HG03457 (cell line): Measurements from ENCODE around the gene MAPK11.

Source experiments
- ATAC-seq: cut with Tn5 transposase; IDR thresholded peaks from one replicate; pipeline ENCODE4 v1.9.1; 2021; ENCODE audit warnings: moderate number of reproducible peaks; ENCODE audit not compliant: unreplicated experiment

Gene MAPK11

GRCh38 chr22:50227579-50228215, 42.5 kb downstream of the MAPK11 start:
- ATAC-seq = no peak

DNA sequence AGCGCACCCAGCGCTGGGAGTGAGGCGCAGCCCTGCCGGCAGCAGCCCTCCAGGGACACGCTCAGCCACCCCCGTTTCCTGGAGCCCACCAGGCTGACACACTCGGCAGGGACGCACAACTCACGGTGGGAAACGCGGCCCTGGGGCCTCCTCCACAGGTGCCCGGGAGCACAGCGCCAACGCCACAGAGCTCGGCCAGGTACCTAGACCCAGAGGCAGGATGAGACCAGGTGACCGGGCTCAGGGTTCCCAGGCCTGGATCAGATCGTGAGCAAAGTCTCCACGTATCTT, 43.4 kb downstream of the MAPK11 start:
- ATAC-seq = no peak

- no peak for ATAC-seq
Measured at GRCh38 chr22:50226063-50226874, 43.9 kb downstream of the MAPK11 start.

DNA sequence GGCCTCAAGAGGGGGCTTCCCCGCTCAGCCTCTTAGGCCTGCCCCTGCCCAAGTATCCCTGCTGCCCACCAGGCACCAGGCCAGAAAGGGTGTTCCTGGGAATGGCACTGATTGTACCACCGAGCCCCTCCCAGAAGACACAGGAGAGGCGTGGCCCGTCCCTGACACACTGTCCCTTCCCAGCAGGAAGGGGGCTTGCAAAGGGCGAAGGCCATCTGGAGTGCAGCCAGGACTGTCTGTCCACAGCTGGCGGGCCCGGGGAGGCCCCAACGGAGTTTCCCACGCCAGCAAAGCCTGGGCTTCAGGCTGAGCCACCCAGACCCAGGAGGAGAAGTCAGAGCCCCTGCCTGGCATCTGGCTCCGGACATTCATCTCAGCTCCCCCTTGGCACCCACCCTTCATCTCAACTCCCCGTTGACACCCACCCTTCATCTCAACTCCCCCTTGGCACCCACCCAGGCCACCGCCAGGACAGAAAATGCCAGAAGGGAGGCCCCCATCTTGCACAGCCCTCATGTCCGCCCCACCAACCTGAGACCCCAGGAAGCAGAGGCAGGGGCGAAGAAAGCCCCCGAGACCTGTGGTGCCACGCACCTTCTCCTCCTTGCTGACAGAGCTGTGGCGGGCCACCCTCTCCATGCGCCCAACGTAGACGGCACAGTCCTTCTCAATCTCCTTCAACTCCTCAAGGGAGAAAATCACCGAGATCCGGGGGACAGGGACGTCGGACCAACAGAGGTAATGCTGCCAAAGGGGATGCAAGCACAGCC, 44.8 kb downstream of the MAPK11 start:
- ATAC-seq = no peak

- no peak for ATAC-seq
Measured at GRCh38 chr22:50224071-50224470, 46.1 kb downstream of the MAPK11 start.

GRCh38 chr22:50222508-50222907, 47.7 kb downstream of the MAPK11 start:
- ATAC-seq = no peak

GRCh38 chr22:50221410-50222300, 48.5 kb downstream of the MAPK11 start:
- ATAC-seq = no peak

DNA sequence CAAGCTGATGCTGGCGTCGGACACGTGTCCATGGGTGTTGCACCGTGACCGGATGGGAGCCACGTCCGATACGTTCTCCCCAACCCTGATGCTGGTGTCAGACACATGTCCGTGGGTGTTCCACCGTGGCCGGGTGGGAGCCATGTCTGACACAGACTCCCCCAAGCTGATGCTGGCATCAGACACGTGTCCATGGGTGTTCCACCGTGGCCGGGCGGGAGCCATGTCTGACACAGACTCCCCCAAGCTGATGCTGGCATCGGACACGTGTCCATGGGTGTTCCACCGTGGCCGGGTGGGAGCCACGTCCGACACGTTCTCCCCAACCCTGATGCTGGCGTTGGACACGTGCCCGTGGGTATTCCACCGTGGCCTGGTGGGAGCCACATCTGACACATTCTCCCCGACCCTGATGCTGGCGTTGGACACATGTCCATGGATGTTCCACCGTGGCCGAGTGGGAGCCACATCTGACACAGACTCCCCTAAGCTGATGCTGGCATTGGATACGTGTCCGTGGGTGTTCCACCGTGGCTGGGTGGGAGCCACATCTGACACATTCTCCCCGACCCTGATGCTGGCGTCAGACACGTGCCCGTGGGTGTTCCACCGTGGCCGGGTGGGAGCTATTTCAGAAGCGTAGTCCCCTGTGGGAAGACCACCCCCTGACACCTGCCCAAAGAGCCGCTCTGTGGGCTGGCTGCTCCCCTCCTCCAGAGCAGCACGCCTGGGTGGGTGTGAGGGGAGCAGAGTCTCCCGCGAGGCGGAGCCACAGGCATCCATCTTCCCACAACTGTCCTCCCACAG, 49.4 kb downstream of the MAPK11 start:
- no peak for ATAC-seq

DNA sequence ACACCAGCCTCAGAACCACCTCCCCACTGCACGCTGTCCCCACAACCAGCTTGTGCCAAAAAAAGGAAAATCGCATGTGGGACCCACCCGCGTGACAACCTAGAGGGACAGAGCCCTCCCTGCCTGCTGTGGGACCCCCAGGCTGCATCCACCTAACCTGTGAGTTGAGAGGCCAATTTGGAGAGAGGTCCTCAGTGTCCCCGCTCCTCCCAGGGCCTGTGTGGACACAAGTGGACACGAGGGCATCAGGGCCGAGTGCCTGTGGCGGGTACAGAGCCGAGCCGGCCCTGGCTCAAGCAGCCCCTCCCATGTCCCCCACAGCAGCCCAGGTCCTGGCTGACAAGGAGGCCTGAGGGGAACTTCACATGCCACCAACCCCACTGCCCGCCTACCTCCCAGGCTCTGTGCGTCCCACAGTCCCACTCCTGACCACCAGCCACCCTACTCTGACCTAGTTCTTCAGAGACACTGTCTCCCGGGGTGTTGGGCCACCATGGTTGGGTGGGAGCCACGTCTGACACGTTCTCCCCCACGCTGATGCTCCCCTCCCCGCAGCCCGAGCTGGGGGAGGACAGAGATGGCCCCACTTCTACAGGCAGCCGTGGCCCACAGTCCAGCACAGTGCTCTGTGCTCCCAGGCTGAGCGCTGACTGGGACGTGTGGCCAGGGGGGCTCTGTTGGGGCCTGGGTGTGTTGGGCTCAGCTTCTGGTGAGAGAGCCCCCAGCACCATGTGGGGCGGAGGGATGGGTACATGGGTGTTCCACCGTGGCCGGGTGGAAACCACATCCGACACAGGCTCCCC, 50.2 kb downstream of the MAPK11 start:
- no peak for ATAC-seq

DNA sequence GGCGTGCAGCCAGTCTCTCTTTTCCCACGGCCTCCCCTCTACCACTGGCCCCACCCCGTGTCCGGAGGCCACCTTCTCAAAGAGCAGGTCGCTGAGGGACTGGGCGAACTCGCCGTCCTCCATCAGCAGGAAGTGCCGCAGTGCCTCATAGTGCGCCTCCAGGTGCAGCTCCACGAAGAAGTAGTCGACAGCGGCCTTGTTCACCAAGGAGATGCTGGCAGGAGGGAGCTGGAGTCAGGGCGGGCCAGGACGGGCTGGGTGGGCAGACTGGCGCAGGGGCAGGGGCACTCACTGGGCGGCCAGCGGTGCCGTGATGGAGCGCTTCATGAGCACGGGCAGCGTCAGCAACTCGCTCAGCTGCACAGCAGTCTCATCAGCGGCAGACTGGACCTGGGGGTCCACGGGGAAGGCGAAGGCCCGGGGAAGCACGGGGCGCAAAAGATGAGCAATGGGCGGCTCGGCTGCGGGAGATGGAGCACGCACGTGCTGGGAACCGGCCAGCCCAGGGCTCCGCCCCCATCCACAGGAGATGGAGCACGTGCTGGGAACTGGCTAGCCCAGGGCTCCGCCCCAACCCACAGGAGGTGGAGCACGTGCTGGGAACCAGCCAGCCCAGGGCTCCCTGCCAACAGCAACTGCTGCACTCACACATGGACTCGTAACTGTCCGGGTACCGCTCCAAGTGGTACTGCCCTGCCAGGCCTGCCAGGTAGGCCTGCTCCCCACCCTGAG, 51.0 kb downstream of the MAPK11 start:
- ATAC-seq = no peak

- ATAC-seq = no peak
Measured at GRCh38 chr22:50218153-50218995, 51.8 kb downstream of the MAPK11 start.

DNA sequence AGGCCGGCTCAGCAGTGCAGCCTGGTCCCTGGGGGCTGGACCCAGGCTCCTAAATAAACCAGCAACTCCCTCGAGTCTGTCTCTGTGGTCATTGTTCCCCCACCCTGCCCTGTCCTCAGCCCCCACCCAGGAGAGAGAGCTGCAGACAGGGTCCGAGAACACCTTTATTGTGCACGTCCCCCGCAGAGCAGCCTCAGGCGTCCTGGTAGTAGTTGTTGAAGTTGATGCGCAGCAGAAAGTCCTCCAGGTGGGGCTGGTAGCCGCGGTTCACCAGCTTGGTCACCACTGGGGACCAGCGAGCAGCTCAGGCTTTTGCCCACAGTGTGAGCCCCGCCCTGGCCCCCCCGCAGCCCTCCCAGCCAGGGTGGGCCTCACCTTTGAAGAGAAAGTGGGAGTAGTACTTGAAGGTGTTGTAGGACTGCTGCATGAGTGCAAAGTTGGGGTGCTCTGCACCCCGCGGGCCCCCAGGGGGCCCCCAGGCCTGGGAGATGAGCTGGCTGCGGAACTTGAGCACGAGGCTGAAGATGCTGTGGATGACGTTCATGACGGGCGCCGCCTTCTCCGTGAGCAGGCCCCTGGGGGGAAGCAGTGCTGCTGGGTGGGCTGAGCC, 52.5 kb downstream of the MAPK11 start:
- ATAC-seq = no peak

DNA sequence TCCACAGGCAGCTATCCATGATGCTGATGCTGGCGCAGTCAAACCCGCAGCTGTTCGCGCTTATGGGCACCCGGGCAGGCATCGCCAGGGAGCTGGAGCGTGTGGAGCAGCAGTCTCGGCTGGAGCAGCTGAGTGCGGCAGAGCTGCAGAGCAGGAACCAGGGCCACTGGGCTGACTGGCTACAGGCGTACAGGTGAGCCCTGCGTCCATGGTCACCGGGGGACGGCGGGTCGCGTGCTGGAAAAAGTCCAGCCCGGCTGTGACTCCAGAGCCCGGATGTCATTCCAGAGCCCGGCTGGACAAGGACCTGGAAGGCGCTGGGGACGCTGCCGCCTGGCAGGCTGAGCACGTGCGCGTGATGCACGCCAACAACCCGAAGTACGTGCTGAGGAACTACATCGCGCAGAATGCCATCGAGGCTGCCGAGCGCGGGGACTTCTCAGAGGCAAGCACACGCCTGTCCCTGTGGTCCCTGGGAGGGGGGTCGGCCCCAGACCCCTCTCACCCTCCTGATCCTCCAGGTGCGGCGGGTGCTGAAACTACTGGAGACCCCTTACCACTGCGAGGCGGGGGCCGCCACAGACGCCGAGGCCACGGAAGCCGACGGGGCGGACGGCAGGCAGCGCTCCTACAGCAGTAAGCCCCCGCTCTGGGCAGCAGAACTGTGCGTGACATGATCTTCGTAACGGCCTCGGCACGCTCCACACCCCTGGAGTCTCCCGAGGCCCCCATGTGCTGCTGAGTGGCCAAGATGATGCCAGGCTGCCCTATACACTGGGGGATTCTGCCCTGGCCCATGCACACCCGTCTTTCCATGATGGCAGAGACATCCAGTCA, 53.3 kb downstream of the MAPK11 start:
- ATAC-seq = no peak

GRCh38 chr22:50216055-50216683, 54.0 kb downstream of the MAPK11 start:
- no peak for ATAC-seq

- ATAC-seq = no peak
Measured at GRCh38 chr22:50215297-50216054, 54.7 kb downstream of the MAPK11 start.
